BJ (cell line): ENCODE results near the gene ZNF787. TPM values are rescaled to one million over a fixed set of nuclear protein-coding genes. Genes with fewer than 3 reads are reported as not detected.

Experiments used
- CTCF ChIA-PET: fragments of 350-600 bp; formaldehyde crosslinking; extraction: SDS; loops from one replicate; lab custom pipeline; 2021; ENCODE audit warnings: antibody characterized with exemption, inconsistent platforms; lab: Yijun Ruan, JAX
- POLR2A ChIA-PET: fragments of 300-600 bp; sonication (Branson Sonifier 250); formaldehyde crosslinking; extraction: SDS; loops from one replicate; lab custom pipeline; 2021; ENCODE audit warnings: antibody characterized with exemption; lab: Charles Lee
- DNase-seq: peaks from one replicate; pipeline ENCODE4 v3.0.0-alpha.2; 2011; ENCODE audit warnings: low read depth
- H3K27me3 ChIP-seq: 2 replicates; pipeline ENCODE4 v1.6.0; 2011; ENCODE audit warnings: low read length; ENCODE audit not compliant: control insufficient read depth, insufficient read depth
- H3K36me3 ChIP-seq: 2 replicates; pipeline ENCODE4 v1.5.1; 2011; ENCODE audit warnings: low read length; ENCODE audit not compliant: control insufficient read depth, insufficient read depth
- H3K4me3 ChIP-seq: 2 replicates; pipeline ENCODE4 v1.5.1; 2011; ENCODE audit warnings: low read depth, mild to moderate bottlenecking, control low read depth, low read length
- CTCF ChIP-seq: IDR thresholded peaks from 2 replicates; pipeline ENCODE4 v1.5.1; 2011; ENCODE audit warnings: low read depth, mild to moderate bottlenecking, control low read depth, inconsistent platforms, low read length, moderate library complexity; ENCODE audit not compliant: insufficient read depth
- polyA minus RNA-seq: library from RNA; depleted of rRNA, polyadenylated mRNA; stranded (reverse); fragments of >200 nt; gene quantifications from 2 replicates; pipeline ENCODE4 v1.2.3, GENCODE V29; 2011; rRNA and poly(A)+ RNA removed
- polyA plus RNA-seq: library from polyadenylated mRNA; depleted of rRNA; stranded (reverse); fragments of >200 nt; gene quantifications from 2 replicates; pipeline ENCODE4 v1.2.3, GENCODE V29; 2011; rRNA removed

Gene ZNF787
- polyA plus RNA-seq, result 7.2 and 9.8 TPM in 2 replicates
- polyA minus RNA-seq, result 2.7 and 4.4 TPM in 2 replicates

- CTCF ChIA-PET, result interaction anchor here (1.9 kb wide), 1 partner anchor 40 kb away, joined by 5 read pairs; no protein-coding TSS in a partner anchor
- POLR2A ChIA-PET, result interaction anchor here (1.0 kb wide), 1 partner anchor 19 kb away, joined by 6 read pairs; the partner anchor contains the start of gene ZNF444
- DNase-seq, result peak; percentile 75
- Histone ChIP-seq H3K36me3 (peaks cover 4% of the 10 kb centered on the region; the same call in 1 of the 2 replicates), H3K27me3 (no peaks in the 10 kb centered on the region), H3K4me3 (peak within 1 kb of the TSS; percentile 86)
- TF ChIP-seq CTCF, result no peak
Observed at GRCh38 chr19:56121180-56122167, at the start of gene ZNF787. Gene ZNF787, minus strand, starts transcription at chr19:56121295. Its CDS starts 18,078 bp downstream, at chr19:56103217.

GRCh38 chr19:56170261-56170660 lies 49.2 kb upstream of the ZNF787 start:
- Histone ChIP-seq H3K36me3 (no peaks in the 10 kb centered on the region), H3K27me3 (no peaks in the 10 kb centered on the region), H3K4me3 (no peak overlapping the region)
- POLR2A ChIA-PET, result no interaction called here
- no peak for TF ChIP-seq CTCF
- DNase-seq, result no peak
- CTCF ChIA-PET, result interaction anchor here (0.6 to 12.9 kb wide), 3 partner anchors 92 to 178 kb away, joined by 3 to 262 read pairs (median 18); no protein-coding TSS in a partner anchor

GRCh38 chr19:56167064-56167578 lies 46.0 kb upstream of the ZNF787 start:
- CTCF ChIA-PET, result interaction anchor here (12.9 kb wide), 1 partner anchor 89 kb away, joined by 262 read pairs; no protein-coding TSS in a partner anchor

GRCh38 chr19:56163097-56163496 lies 42.0 kb upstream of the ZNF787 start:
- TF ChIP-seq CTCF, result no peak
- no peak for DNase-seq
- peaks cover 8% of the 10 kb centered on the region for H3K36me3 ChIP-seq
- ChIA-PET POLR2A (no interaction called here), CTCF (interaction anchor here (1.7 kb wide), 1 partner anchor 9 kb away, joined by 4 read pairs; no protein-coding TSS in a partner anchor)
- no peaks in the 10 kb centered on the region for H3K27me3 ChIP-seq
- H3K4me3 ChIP-seq, result no peak overlapping the region

More at GRCh38 chr19:56167064-56167578, 46.0 kb upstream of the ZNF787 start:
- Histone ChIP-seq H3K4me3 (no peak overlapping the region), H3K36me3 (no peaks in the 10 kb centered on the region), H3K27me3 (no peaks in the 10 kb centered on the region)
- POLR2A ChIA-PET, result no interaction called here
- DNase-seq, result no peak
- TF ChIP-seq CTCF, result no peak
